PC-3 (cell line): ENCODE results near the gene CASQ1. TPM values are rescaled to one million over a fixed set of nuclear protein-coding genes. Genes with fewer than 3 reads are reported as not detected.

Source experiments
- ATAC-seq: fragments of 200-7000 bp; cut with Tn5 transposase; 2 replicates; pipeline ENCODE4 v1.9.1; 2020; ENCODE audit warnings: mild to moderate bottlenecking, moderate library complexity
- BruUV-seq: library from RNA; stranded (reverse); fragments of 400-500 nt; replicated peaks from 2 replicates; lab custom pipeline; 2021; lab: Mats Ljungman, UMichigan
- CTCF ChIA-PET: fragments of 300-600 bp; sonication (Branson Sonifier 250); formaldehyde crosslinking; loops from one replicate; lab custom pipeline; 2022; ENCODE audit warnings: antibody characterized with exemption; lab: Charles Lee
- POLR2A ChIA-PET: fragments of 300-600 bp; sonication (Branson Sonifier 250); formaldehyde crosslinking; loops from one replicate; lab custom pipeline; 2022; ENCODE audit warnings: antibody characterized with exemption; ENCODE audit not compliant: unreplicated experiment; lab: Charles Lee
- DNase-seq: peaks from one replicate; pipeline ENCODE4 v3.0.0-alpha.2; 2015
- H2AFZ ChIP-seq: fragments of 300-600 bp; sonication (generic); 2 replicates; pipeline ENCODE4 v1.6.0; 2016; ENCODE audit warnings: antibody characterized with exemption, low read length
- H3F3A ChIP-seq: fragments of 300-600 bp; sonication (generic); one replicate; pipeline ENCODE4 v1.6.0; 2017; ENCODE audit warnings: antibody characterized with exemption, low read length, control low read depth, mild to moderate bottlenecking; ENCODE audit not compliant: unreplicated experiment
- H3K27ac ChIP-seq: fragments of 300-600 bp; sonication (generic); 2 replicates; pipeline ENCODE4 v1.5.1; 2016; ENCODE audit warnings: mild to moderate bottlenecking, low read length
- H3K27me3 ChIP-seq: fragments of 300-600 bp; sonication (generic); 2 replicates; pipeline ENCODE4 v1.6.1; 2016; ENCODE audit warnings: low read length, mixed read lengths
- H3K36me3 ChIP-seq: fragments of 300-600 bp; sonication (generic); 2 replicates; pipeline ENCODE4 v1.6.1; 2016; ENCODE audit warnings: low read depth, mixed run types, low read length, mixed read lengths
- H3K4me1 ChIP-seq: fragments of 300-600 bp; sonication (generic); 2 replicates; pipeline ENCODE4 v1.5.1; 2016; ENCODE audit warnings: low read length; ENCODE audit not compliant: insufficient read depth
- H3K4me2 ChIP-seq: fragments of 300-600 bp; sonication (generic); 2 replicates; pipeline ENCODE4 v1.6.0; 2016; ENCODE audit warnings: low read length
- H3K4me3 ChIP-seq: fragments of 300-600 bp; sonication (generic); 2 replicates; pipeline ENCODE4 v1.5.1; 2016; ENCODE audit warnings: mild to moderate bottlenecking, low read length, mixed read lengths
- H3K79me2 ChIP-seq: fragments of 300-600 bp; sonication (generic); 2 replicates; pipeline ENCODE4 v1.6.1; 2017; ENCODE audit warnings: low read length, mixed read lengths
- H3K9ac ChIP-seq: fragments of 300-600 bp; sonication (generic); 2 replicates; pipeline ENCODE4 v1.6.0; 2016; ENCODE audit warnings: mild to moderate bottlenecking, low read length
- H3K9me2 ChIP-seq: fragments of 300-600 bp; sonication (generic); replicated peaks from 2 replicates; pipeline ENCODE4 v1.6.1; 2016; ENCODE audit warnings: mixed run types, low read length, mixed read lengths
- H3K9me3 ChIP-seq: fragments of 300-600 bp; sonication (generic); 2 replicates; pipeline ENCODE4 v1.6.1; 2016; ENCODE audit warnings: low read length, mixed read lengths
- H4K20me1 ChIP-seq: fragments of 300-600 bp; sonication (generic); 2 replicates; pipeline ENCODE4 v1.6.1; 2016; ENCODE audit warnings: low read length, mixed read lengths
- EZH2 ChIP-seq: fragments of 300-600 bp; sonication (generic); IDR thresholded peaks from one replicate; pipeline ENCODE4 v1.6.1; 2017; ENCODE audit warnings: antibody characterized with exemption, mild to moderate bottlenecking, low read length; ENCODE audit not compliant: unreplicated experiment
- EZH2phosphoT487 ChIP-seq: fragments of 300-600 bp; sonication (generic); IDR thresholded peaks from 2 replicates; pipeline ENCODE4 v1.6.1; 2018; ENCODE audit warnings: mild to moderate bottlenecking, antibody characterized with exemption, low read length, borderline replicate concordance
- intact Hi-C: fragments of 100-400 bp; cut with micrococcal nuclease; formaldehyde crosslinking; loops from 2 replicates; pipeline ENCODE4 v1.9.0; 2023
- total RNA-seq: library from RNA; depleted of rRNA; stranded (reverse); fragments of >200 nt; gene quantifications from 2 replicates; pipeline ENCODE4 v1.2.3, GENCODE V29; 2014
- TF ChIP-seq, protein P1 (sequence below): fragments of 300-600 bp; sonication (generic); conservative IDR thresholded peaks from 2 replicates; pipeline ENCODE4 v1.5.1; 2017; ENCODE audit warnings: antibody characterized with exemption, low read depth, mild to moderate bottlenecking, low read length

CASQ1 gene
- total RNA-seq, 1 experiment from 2014 or later, result not detected

- CTCF ChIA-PET, result no interaction called here
- Histone ChIP-seq H3K36me3 (no peaks in the 10 kb centered on the region), H2AFZ (no peak overlapping the region), H3K4me3 (no peak overlapping the region), H3K4me2 (no peak overlapping the region), H3K27ac (no peak overlapping the region), H3K9me2 (no peaks in the 10 kb centered on the region), H3K4me1 (peaks cover 11% of the 10 kb centered on the region; the same call in 1 of the 2 replicates), H3K27me3 (no peaks in the 10 kb centered on the region), H3K79me2 (no peaks in the 10 kb centered on the region), H3K9ac (no peak overlapping the region), H4K20me1 (no peaks in the 10 kb centered on the region), H3F3A (no peaks in the 10 kb centered on the region), H3K9me3 (no peaks in the 10 kb centered on the region)
- no peak for ATAC-seq
- intact Hi-C loops, result no loop called here
- POLR2A ChIA-PET, result no interaction called here
- TF ChIP-seq EZH2phosphoT487 (no peak), EZH2 (no peak)
- TF ChIP-seq, protein P1, sequence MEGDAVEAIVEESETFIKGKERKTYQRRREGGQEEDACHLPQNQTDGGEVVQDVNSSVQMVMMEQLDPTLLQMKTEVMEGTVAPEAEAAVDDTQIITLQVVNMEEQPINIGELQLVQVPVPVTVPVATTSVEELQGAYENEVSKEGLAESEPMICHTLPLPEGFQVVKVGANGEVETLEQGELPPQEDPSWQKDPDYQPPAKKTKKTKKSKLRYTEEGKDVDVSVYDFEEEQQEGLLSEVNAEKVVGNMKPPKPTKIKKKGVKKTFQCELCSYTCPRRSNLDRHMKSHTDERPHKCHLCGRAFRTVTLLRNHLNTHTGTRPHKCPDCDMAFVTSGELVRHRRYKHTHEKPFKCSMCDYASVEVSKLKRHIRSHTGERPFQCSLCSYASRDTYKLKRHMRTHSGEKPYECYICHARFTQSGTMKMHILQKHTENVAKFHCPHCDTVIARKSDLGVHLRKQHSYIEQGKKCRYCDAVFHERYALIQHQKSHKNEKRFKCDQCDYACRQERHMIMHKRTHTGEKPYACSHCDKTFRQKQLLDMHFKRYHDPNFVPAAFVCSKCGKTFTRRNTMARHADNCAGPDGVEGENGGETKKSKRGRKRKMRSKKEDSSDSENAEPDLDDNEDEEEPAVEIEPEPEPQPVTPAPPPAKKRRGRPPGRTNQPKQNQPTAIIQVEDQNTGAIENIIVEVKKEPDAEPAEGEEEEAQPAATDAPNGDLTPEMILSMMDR, result no peak
- DNase-seq, result no peak
- no TSS peak for BruUV-seq
Measured at GRCh38 chr1:160158031-160158430, 32.3 kb upstream of the CASQ1 start.

DNA sequence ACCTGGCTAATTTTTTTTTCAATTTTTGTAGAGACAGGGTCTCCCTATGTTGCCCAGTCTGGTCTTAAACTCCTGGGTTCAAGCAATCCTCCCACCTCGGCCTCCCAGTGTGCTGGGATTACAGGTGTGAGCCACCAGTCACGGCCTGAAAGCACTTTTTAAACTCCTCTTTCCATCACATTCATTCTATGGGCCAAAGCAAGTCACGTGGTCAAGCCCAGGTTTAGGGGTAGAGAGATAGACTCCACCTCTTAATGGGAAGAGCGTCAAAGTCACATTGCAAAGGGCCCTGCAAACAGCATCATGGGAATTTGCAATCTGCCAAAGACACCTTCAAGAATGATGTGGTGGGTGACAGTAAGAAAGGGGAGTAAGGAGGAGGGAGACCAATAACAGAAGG is 31.8 kb upstream of the CASQ1 start:
- Histone ChIP-seq H3K27me3 (no peaks in the 10 kb centered on the region), H3K36me3 (no peaks in the 10 kb centered on the region), H3K27ac (no peak overlapping the region), H3K4me3 (no peak overlapping the region), H3K4me2 (no peak overlapping the region), H3K9me2 (no peaks in the 10 kb centered on the region), H4K20me1 (no peaks in the 10 kb centered on the region), H3K4me1 (peaks cover 11% of the 10 kb centered on the region; the same call in 1 of the 2 replicates), H3K79me2 (no peaks in the 10 kb centered on the region), H3F3A (no peaks in the 10 kb centered on the region), H3K9me3 (no peaks in the 10 kb centered on the region), H2AFZ (no peak overlapping the region), H3K9ac (no peak overlapping the region)
- BruUV-seq, result no TSS peak
- intact Hi-C loops, result no loop called here
- ATAC-seq (no peak), DNase-seq (no peak)
- ChIA-PET CTCF (interaction anchor here (0.5 kb wide), 1 partner anchor 47 kb away, joined by 6 read pairs; no protein-coding TSS in a partner anchor), POLR2A (no interaction called here)
- TF ChIP-seq EZH2 (no peak), EZH2phosphoT487 (no peak)
- TF ChIP-seq, protein P1, result no peak

DNA sequence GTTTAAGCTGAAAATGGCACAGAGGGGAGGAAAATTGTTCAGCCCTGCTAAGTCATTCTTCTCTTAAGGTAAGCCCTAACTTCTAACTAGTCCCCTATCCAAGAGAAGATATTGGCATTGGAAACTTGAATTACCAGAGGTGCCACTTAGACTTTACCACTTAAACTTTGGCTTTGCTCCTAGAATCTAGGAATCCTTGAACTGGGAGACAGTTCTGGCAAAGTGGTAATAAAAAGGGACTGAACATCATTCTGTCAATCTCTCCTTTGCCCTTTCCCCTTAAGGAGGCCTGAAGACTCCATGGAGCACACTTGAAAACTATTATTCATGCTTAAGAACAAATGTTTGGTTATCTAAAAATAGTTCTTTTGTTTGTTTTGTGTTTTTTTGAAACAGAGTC is 30.5 kb upstream of the CASQ1 start:
- H2AFZ ChIP-seq, result no peak overlapping the region
- peak overlapping the region; percentile 58 for H3K27ac ChIP-seq
- ChIA-PET POLR2A (no interaction called here), CTCF (interaction anchor here (0.7 kb wide), 1 partner anchor 51 kb away, joined by 3 read pairs; no protein-coding TSS in a partner anchor)
- H3K36me3 ChIP-seq, result no peaks in the 10 kb centered on the region
- intact Hi-C loops, result loop anchor here (1.0 kb wide), 1 partner anchor 60 kb away; no protein-coding TSS in a partner anchor
- peak overlapping the region; percentile 15 for H3K4me2 ChIP-seq
- no peaks in the 10 kb centered on the region for H3K27me3 ChIP-seq
- H3K9ac ChIP-seq, result no peak overlapping the region
- no peak for TF ChIP-seq EZH2phosphoT487
- no peak for TF ChIP-seq EZH2
- TF ChIP-seq, protein P1, result no peak
- ATAC-seq, result peak; percentile 84
- no peaks in the 10 kb centered on the region for H3K79me2 ChIP-seq
- DNase-seq, result peak; percentile 88
- H3F3A ChIP-seq, result no peaks in the 10 kb centered on the region
- peaks cover 11% of the 10 kb centered on the region; the same call in 1 of the 2 replicates for H3K4me1 ChIP-seq
- H3K9me3 ChIP-seq, result no peaks in the 10 kb centered on the region
- no peak overlapping the region for H3K4me3 ChIP-seq
- no peaks in the 10 kb centered on the region for H4K20me1 ChIP-seq
- BruUV-seq, result no TSS peak
- H3K9me2 ChIP-seq, result no peaks in the 10 kb centered on the region
